GM12872 (cell line): Measurements from ENCODE around the gene PPM1N.
A peak's percentile ranks its signal among the peaks of the same experiment; 100 is the strongest.

ENCODE experiments used
- CTCF ChIP-seq: IDR thresholded peaks from 3 replicates; pipeline ENCODE4 v1.5.1; 2011; ENCODE audit warnings: low read depth, mild to moderate bottlenecking, low read length, moderate library complexity; ENCODE audit not compliant: insufficient read depth

The PPM1N gene

GRCh38 chr19:45498411-45499195, at the start of gene PPM1N:
TSS of gene PPM1N (plus strand) at chr19:45498443. CDS start at chr19:45498473, 30 bp downstream.
- peak; percentile 47; the same call in 2 of the 3 replicates for TF ChIP-seq CTCF

GRCh38 chr19:45448887-45449299, 49.4 kb upstream of the PPM1N start:
- no peak for TF ChIP-seq CTCF

- TF ChIP-seq CTCF, result no peak
Measured at GRCh38 chr19:45450012-45450333, 48.3 kb upstream of the PPM1N start.

GRCh38 chr19:45451131-45451849, 47.0 kb upstream of the PPM1N start:
- no peak for TF ChIP-seq CTCF

GRCh38 chr19:45451850-45452387, 46.3 kb upstream of the PPM1N start:
- no peak for TF ChIP-seq CTCF

GRCh38 chr19:45455707-45456499, 42.3 kb upstream of the PPM1N start:
- TF ChIP-seq CTCF, result no peak

- no peak for TF ChIP-seq CTCF
Measured at GRCh38 chr19:45456500-45456815, 41.8 kb upstream of the PPM1N start.
